H1 (cell line): Measurements from ENCODE around the gene COMMD8. TPM values are rescaled to one million over a fixed set of nuclear protein-coding genes. Genes with fewer than 3 reads are reported as not detected.

Source experiments
- CTCF ChIA-PET: fragments of 300-600 bp; sonication (Branson Sonifier 250); formaldehyde crosslinking; loops from one replicate; lab custom pipeline; 2021; ENCODE audit not compliant: partially characterized antibody; lab: Charles Lee
- POLR2A ChIA-PET: fragments of 300-600 bp; sonication (Branson Sonifier 250); formaldehyde crosslinking; loops from one replicate; lab custom pipeline; 2021; ENCODE audit warnings: inconsistent platforms; ENCODE audit not compliant: partially characterized antibody; lab: Charles Lee
- DNase-seq, 2 experiments: peaks; one replicate each; pipeline versions ENCODE4 v3.0.0 to v3.0.0-alpha.2; 2010 to 2022; ENCODE audit warnings: low spot score in 2 of 2, low read depth in 1 of 2, mixed read lengths in 1 of 2
- FAIRE-seq: peaks from 2 replicates; lab custom pipeline; 2011; peaks lifted over from hg19 to GRCh38; lab: Jason Lieb, UNC
- H2AFZ ChIP-seq: 2 replicates; pipeline ENCODE4 v1.8.1; 2012; ENCODE audit warnings: low read length, inconsistent platforms
- H2AK5ac ChIP-seq: 2 replicates; pipeline ENCODE4 v1.6.1; 2013; ENCODE audit warnings: low read depth, low read length
- H2BK120ac ChIP-seq: replicated peaks from 2 replicates; pipeline ENCODE3; 2013; ENCODE audit warnings: low read depth, low read length, inconsistent platforms
- H2BK12ac ChIP-seq: 2 replicates; pipeline ENCODE4 v1.6.1; 2013; ENCODE audit warnings: low read depth, low read length
- H2BK15ac ChIP-seq: 2 replicates; pipeline ENCODE4 v1.6.1; 2013; ENCODE audit warnings: low read length
- H2BK20ac ChIP-seq: 2 replicates; pipeline ENCODE4 v1.6.1; 2013; ENCODE audit warnings: low read length
- H2BK5ac ChIP-seq: 2 replicates; pipeline ENCODE4 v1.6.1; 2013; ENCODE audit warnings: low read depth, low read length
- H3K14ac ChIP-seq: 2 replicates; pipeline ENCODE4 v1.6.1; 2013; ENCODE audit warnings: inconsistent platforms; ENCODE audit not compliant: insufficient read length
- H3K18ac ChIP-seq: 2 replicates; pipeline ENCODE4 v1.6.1; 2013; ENCODE audit warnings: low read length; ENCODE audit errors: extremely low read depth
- H3K23ac ChIP-seq: 2 replicates; pipeline ENCODE4 v1.6.1; 2013; ENCODE audit warnings: inconsistent platforms; ENCODE audit not compliant: insufficient read length
- H3K23me2 ChIP-seq: 2 replicates; pipeline ENCODE4 v1.6.1; 2013; ENCODE audit warnings: low read depth, low read length
- H3K27ac ChIP-seq: 2 replicates; pipeline ENCODE4 v1.6.1; 2011; ENCODE audit warnings: low read depth, low read length, inconsistent platforms
- H3K27me3 ChIP-seq, 4 experiments: replicated peaks in 1 of 4; 1 replicate in 1 of 4; 2 replicates in 3 of 4; pipeline versions ENCODE4 v1.6.1 to v1.8.1; 2011 to 2013; ENCODE audit warnings: low read length in 3 of 4, mild to moderate bottlenecking in 3 of 4, inconsistent platforms in 2 of 4, mixed read lengths in 2 of 4, moderate library complexity in 1 of 4; ENCODE audit not compliant: control insufficient read depth in 3 of 4, insufficient read depth in 3 of 4; ENCODE audit errors: extremely low read depth in 1 of 4
- H3K36me3 ChIP-seq, 4 experiments: 2 replicates each; pipeline versions ENCODE4 v1.6.1 to v1.8.1; 2011 to 2013; ENCODE audit warnings: mild to moderate bottlenecking in 4 of 4, low read length in 3 of 4, moderate library complexity in 2 of 4, control low read depth in 1 of 4, inconsistent platforms in 1 of 4; ENCODE audit not compliant: insufficient read depth in 4 of 4, control insufficient read depth in 2 of 4
- H3K4ac ChIP-seq: replicated peaks from 2 replicates; pipeline ENCODE3; 2013; ENCODE audit warnings: low read length, low read depth, mixed read lengths, inconsistent platforms; ENCODE audit not compliant: insufficient read length
- H3K4me1 ChIP-seq, 4 experiments: replicated peaks in 1 of 4; 1 replicate in 1 of 4; 2 replicates in 3 of 4; pipeline versions ENCODE4 v1.6.1 to v1.8.1; 2011 to 2013; ENCODE audit warnings: low read length in 3 of 4, inconsistent platforms in 2 of 4, mixed read lengths in 1 of 4; ENCODE audit not compliant: insufficient read depth in 4 of 4, control insufficient read depth in 3 of 4
- H3K4me2 ChIP-seq, 2 experiments: 2 replicates each; pipeline versions ENCODE4 v1.6.1 to v1.8.1; 2011 to 2013; ENCODE audit warnings: low read depth in 2 of 2, low read length in 2 of 2, control low read depth in 1 of 2, inconsistent platforms in 1 of 2, mild to moderate bottlenecking in 1 of 2; ENCODE audit not compliant: insufficient read depth in 1 of 2
- H3K4me3 ChIP-seq, 4 experiments: fragments of 200-600, 300-600 bp in 1 of 4; sonication (generic), shearing (Covaris generic), sonication (Bioruptor Twin) in 1 of 4; 2 replicates each; pipeline versions ENCODE4 v1.5.1 to v1.8.1; 2011 to 2016; ENCODE audit warnings: low read length in 4 of 4, low read depth in 3 of 4, control low read depth in 2 of 4, inconsistent platforms in 2 of 4, mild to moderate bottlenecking in 2 of 4, mixed read lengths in 1 of 4, moderate library complexity in 1 of 4; ENCODE audit not compliant: insufficient read depth in 2 of 4; ENCODE audit errors: extremely low read depth in 1 of 4
- H3K56ac ChIP-seq: replicated peaks from 2 replicates; pipeline ENCODE3; 2013; ENCODE audit warnings: low read depth, mild to moderate bottlenecking, mixed read lengths, low read length, inconsistent platforms; ENCODE audit not compliant: insufficient read length
- H3K79me1 ChIP-seq: 2 replicates; pipeline ENCODE4 v1.6.1; 2013; ENCODE audit warnings: low read depth, low read length, control low read depth
- H3K79me2 ChIP-seq, 2 experiments: 2 replicates each; pipeline versions ENCODE4 v1.6.1 to v1.8.1; 2012 to 2013; ENCODE audit warnings: low read length in 2 of 2, mild to moderate bottlenecking in 2 of 2, inconsistent platforms in 1 of 2; ENCODE audit not compliant: insufficient read depth in 2 of 2, control insufficient read depth in 1 of 2
- H3K9ac ChIP-seq, 4 experiments: replicated peaks in 1 of 4; 1 replicate in 1 of 4; 2 replicates in 3 of 4; pipeline versions ENCODE4 v1.6.1 to v1.8.1; 2011 to 2013; ENCODE audit warnings: low read depth in 3 of 4, low read length in 3 of 4, control low read depth in 2 of 4, mild to moderate bottlenecking in 2 of 4, moderate library complexity in 2 of 4, inconsistent platforms in 1 of 4; ENCODE audit errors: extremely low read depth in 1 of 4
- H3K9me3 ChIP-seq, 2 experiments: 2 replicates each; pipeline versions ENCODE4 v1.6.1 to v1.8.1; 2012 to 2013; ENCODE audit warnings: mild to moderate bottlenecking in 2 of 2, moderate library complexity in 2 of 2, control low read depth in 1 of 2, inconsistent platforms in 1 of 2, low read depth in 1 of 2, low read length in 1 of 2, mixed read lengths in 1 of 2; ENCODE audit not compliant: insufficient read depth in 2 of 2
- H4K20me1 ChIP-seq, 2 experiments: replicated peaks in 1 of 2; 2 replicates each; pipeline versions ENCODE3 to v1.8.1; 2011 to 2013; ENCODE audit warnings: inconsistent platforms in 2 of 2, low read length in 2 of 2, mild to moderate bottlenecking in 1 of 2; ENCODE audit not compliant: insufficient read depth in 2 of 2, control insufficient read depth in 1 of 2
- H4K5ac ChIP-seq: 2 replicates; pipeline ENCODE4 v1.6.1; 2013; ENCODE audit warnings: low read length, low read depth, mixed read lengths, inconsistent platforms; ENCODE audit not compliant: insufficient read length
- H4K8ac ChIP-seq: 2 replicates; pipeline ENCODE4 v1.8.0; 2013; ENCODE audit warnings: mild to moderate bottlenecking, moderate library complexity, low read length, inconsistent platforms; ENCODE audit not compliant: insufficient read depth; ENCODE audit errors: extremely low read depth
- H4K91ac ChIP-seq: replicated peaks from 2 replicates; pipeline ENCODE3; 2013; ENCODE audit warnings: low read length, mixed read lengths, inconsistent platforms; ENCODE audit not compliant: insufficient read length
- EGR1 ChIP-seq: IDR thresholded peaks from 2 replicates; pipeline ENCODE4 v1.6.1; 2011; ENCODE audit warnings: low read depth, low read length, borderline replicate concordance
- JUN ChIP-seq: IDR thresholded peaks from 2 replicates; pipeline ENCODE4 v1.6.1; 2011; ENCODE audit warnings: low read depth, mild to moderate bottlenecking, improper control_type of control experiment, low read length
- KDM1A ChIP-seq: fragments of 200-600, 300-600 bp; sonication (generic); IDR thresholded peaks from 2 replicates; pipeline ENCODE4 v1.7.1; 2016; ENCODE audit warnings: mild to moderate bottlenecking, low read length, borderline replicate concordance
- KDM4A ChIP-seq: IDR thresholded peaks from one replicate; pipeline ENCODE4 v1.7.1; 2012; ENCODE audit warnings: low read depth, mild to moderate bottlenecking, moderate library complexity, low read length, inconsistent platforms; ENCODE audit not compliant: severe bottlenecking
- RNF2 ChIP-seq: fragments of 200-900, 300-1000 bp; sonication (generic); IDR thresholded peaks from 2 replicates; pipeline ENCODE4 v1.7.1; 2016; ENCODE audit warnings: borderline replicate concordance, low read depth, mild to moderate bottlenecking, antibody characterized with exemption, low read length; ENCODE audit not compliant: poor library complexity, severe bottlenecking; ENCODE audit errors: missing control alignments
- SRF ChIP-seq: IDR thresholded peaks from 2 replicates; pipeline ENCODE4 v1.6.1; 2011; ENCODE audit warnings: mild to moderate bottlenecking, low read depth, low read length, moderate library complexity
- TAF1 ChIP-seq: IDR thresholded peaks from 2 replicates; pipeline ENCODE4 v1.6.1; 2011; ENCODE audit warnings: mild to moderate bottlenecking, low read depth, low read length
- WGBS, 2 experiments: shearing (Covaris generic) in 1 of 2; methylation state at CpG; one replicate each; pipeline versions ENCODE4 v1.1.6 to v1.1.7; 2013 to 2015; ENCODE audit warnings: low lambda C conversion rate in 2 of 2, mixed read lengths in 2 of 2, inconsistent platforms in 1 of 2, low coverage in 1 of 2, missing lambda C conversion rate in 1 of 2; ENCODE audit not compliant: insufficient replicate concordance in 2 of 2, insufficient coverage in 1 of 2, insufficient read length in 1 of 2; ENCODE audit errors: extremely low coverage in 1 of 2, missing lambda C conversion rate in 1 of 2; 5-methylcytosine and 5-hydroxymethylcytosine counted together
- polyA plus RNA-seq, 7 experiments: library from polyadenylated mRNA; depleted of rRNA in 3 of 7; stranded (reverse) in 5 of 7; unstranded in 2 of 7; fragments of >200 nt in 5 of 7; fragments of 200-250 nt in 2 of 7; gene quantifications; 1 replicate in 5 of 7; 2 replicates in 1 of 7; 4 replicates in 1 of 7; pipeline versions ENCODE4 v1.2.1 to v1.2.3, GENCODE V29; 2011 to 2013; ENCODE audit warnings: missing spikeins in 2 of 7, mixed read lengths in 2 of 7
- total RNA-seq: library from RNA; stranded (reverse); fragmentation: NEBNext Ultra II Directional; extraction: Animal tissue kit (Norgen Biotek cat#: 25700); gene quantifications from 2 replicates; pipeline ENCODE4 v1.2.1, GENCODE V29; 2021

Gene COMMD8
- total and polyA plus RNA-seq, 2 of the 8 experiments (the other 6 are each of a cell fraction or from before 2014, with no cell fraction given) = 1.6 to 7.2 TPM

GRCh38 chr4:47425628-47426027 is 37.9 kb downstream of the COMMD8 start:
- Histone ChIP-seq H2AK5ac (no peak overlapping the region), H3K36me3 (no peaks in the 10 kb centered on the region), H3K27me3 (no peaks in the 10 kb centered on the region), H3K27ac (no peak overlapping the region), H3K18ac (no peak overlapping the region), H2BK15ac (no peak overlapping the region), H2AFZ (no peak overlapping the region), H4K5ac (no peak overlapping the region), H4K8ac (no peak overlapping the region), H3K56ac (no peak overlapping the region), H3K14ac (no peak overlapping the region), H2BK12ac (no peak overlapping the region), H2BK5ac (no peak overlapping the region), H3K9ac (no peak overlapping the region), H3K79me2 (no peaks in the 10 kb centered on the region), H3K4me2 (no peak overlapping the region), H3K9me3 (no peaks in the 10 kb centered on the region), H2BK120ac (no peak overlapping the region), H4K20me1 (no peaks in the 10 kb centered on the region), H4K91ac (no peak overlapping the region), H3K4ac (no peak overlapping the region), H3K23me2 (no peaks in the 10 kb centered on the region; the same call in 1 of the 2 replicates), H3K23ac (no peak overlapping the region), H3K4me3 (no peak overlapping the region), H2BK20ac (no peak overlapping the region), H3K79me1 (no peaks in the 10 kb centered on the region), H3K4me1 (no peaks in the 10 kb centered on the region)
- FAIRE-seq (no peak), DNase-seq (no peak)
- POLR2A ChIA-PET = no interaction called here
- CTCF ChIA-PET = no interaction called here
- TF ChIP-seq JUN (no peak), SRF (no peak), KDM1A (no peak), TAF1 (no peak), KDM4A (no peak), RNF2 (no peak), EGR1 (no peak)
- WGBS, 2 experiments = 93% methylated on average over 25 of the region's 25 CpGs; no CpG with 5 or more reads in 1 of the 2 experiments
